DND-41 (cell line): ENCODE measurements around the gene C4A.

ENCODE experiments used
- ATAC-seq: fragments of 200-7000 bp; cut with Tn5 transposase; 3 replicates; pipeline ENCODE4 v1.9.1; 2021; ENCODE audit warnings: low read depth; ENCODE audit not compliant: insufficient read depth
- DNase-seq: peaks from one replicate; pipeline ENCODE4 v3.0.0-alpha.2; 2020
- H2AFZ ChIP-seq: 2 replicates; pipeline ENCODE4 v1.6.0; 2012; ENCODE audit warnings: low read depth, low read length
- H3K27ac ChIP-seq: 2 replicates; pipeline ENCODE4 v1.5.1; 2012; ENCODE audit warnings: low read length, inconsistent platforms
- H3K27me3 ChIP-seq: fragments of 200-600 bp; sonication (generic); 2 replicates; pipeline ENCODE4 v1.6.0; 2012; ENCODE audit warnings: low read length, mild to moderate bottlenecking, inconsistent platforms; ENCODE audit not compliant: insufficient read depth, poor library complexity
- H3K36me3 ChIP-seq: 2 replicates; pipeline ENCODE4 v1.5.1; 2012; ENCODE audit warnings: low read length, inconsistent platforms; ENCODE audit not compliant: insufficient read depth
- H3K4me1 ChIP-seq: 2 replicates; pipeline ENCODE4 v1.5.1; 2012; ENCODE audit warnings: mild to moderate bottlenecking, low read length; ENCODE audit not compliant: insufficient read depth
- H3K4me2 ChIP-seq: 2 replicates; pipeline ENCODE4 v1.6.0; 2012; ENCODE audit warnings: mild to moderate bottlenecking, moderate library complexity, low read length, inconsistent platforms; ENCODE audit not compliant: insufficient read depth
- H3K4me3 ChIP-seq, 2 experiments: fragments of 200-600 bp in 1 of 2; shearing (Covaris generic) in 1 of 2; 2 replicates each; pipeline ENCODE4 v1.5.1; 2012 to 2016; ENCODE audit warnings: inconsistent platforms in 2 of 2, low read length in 2 of 2, mild to moderate bottlenecking in 2 of 2, low read depth in 1 of 2, moderate library complexity in 1 of 2
- H3K79me2 ChIP-seq: 2 replicates; pipeline ENCODE4 v1.6.0; 2012; ENCODE audit warnings: low read length, inconsistent platforms; ENCODE audit not compliant: insufficient read depth
- H3K9ac ChIP-seq: 2 replicates; pipeline ENCODE4 v1.6.0; 2012; ENCODE audit warnings: low read depth, mild to moderate bottlenecking, inconsistent platforms, low read length, moderate library complexity
- H3K9me3 ChIP-seq: 2 replicates; pipeline ENCODE4 v1.5.1; 2012; ENCODE audit warnings: low read length, moderate library complexity, mild to moderate bottlenecking, inconsistent platforms; ENCODE audit not compliant: insufficient read depth, severe bottlenecking
- H4K20me1 ChIP-seq: 2 replicates; pipeline ENCODE4 v1.6.0; 2012; ENCODE audit warnings: low read length; ENCODE audit not compliant: insufficient read depth
- EZH2 ChIP-seq: IDR thresholded peaks from 3 replicates; pipeline ENCODE4 v1.6.1; 2012; ENCODE audit warnings: borderline replicate concordance, low read depth, mild to moderate bottlenecking, moderate library complexity, low read length, inconsistent platforms; ENCODE audit not compliant: severe bottlenecking
- TF ChIP-seq, protein P1 (sequence below): IDR thresholded peaks from 2 replicates; pipeline ENCODE4 v1.5.1; 2012; ENCODE audit warnings: borderline replicate concordance, low read length, moderate library complexity, mild to moderate bottlenecking; ENCODE audit not compliant: poor library complexity, severe bottlenecking; ENCODE audit errors: extremely low read depth

The C4A gene

DNA sequence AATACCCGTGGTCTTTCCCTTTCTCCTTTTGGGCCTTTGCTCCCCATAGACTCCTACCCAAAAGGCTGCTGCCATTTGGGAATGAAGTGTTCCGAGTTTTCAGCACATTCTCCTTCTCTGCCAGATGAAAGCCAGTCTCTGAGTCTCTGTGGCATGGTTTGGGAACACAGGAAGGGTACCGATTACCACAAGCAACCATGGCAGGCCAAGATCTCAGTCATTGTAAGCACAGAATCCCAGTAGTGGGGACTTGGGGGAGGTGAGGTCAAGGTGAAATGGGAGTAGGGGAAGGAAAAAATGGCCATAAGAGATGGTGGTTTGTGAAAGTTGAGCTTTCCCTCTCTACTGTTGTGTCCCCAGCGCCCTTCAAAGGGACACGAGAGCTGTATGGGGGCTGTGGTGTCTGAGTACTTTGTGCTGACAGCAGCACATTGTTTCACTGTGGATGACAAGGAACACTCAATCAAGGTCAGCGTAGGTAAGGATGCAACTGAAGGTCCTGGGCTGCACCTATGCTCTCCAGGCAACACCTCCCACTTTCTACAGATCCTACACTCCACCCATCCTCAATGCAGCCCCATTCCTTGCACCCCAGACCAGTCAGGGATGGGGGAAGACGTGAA is 31.8 kb upstream of the C4A start:
- Histone ChIP-seq H4K20me1 (no peaks in the 10 kb centered on the region; the same call in 1 of the 2 replicates), H3K36me3 (peaks cover 36% of the 10 kb centered on the region), H3K4me2 (no peak overlapping the region), H3K4me3 (no peak overlapping the region), H3K4me1 (no peaks in the 10 kb centered on the region), H3K9ac (no peak overlapping the region), H3K9me3 (no peaks in the 10 kb centered on the region), H3K27me3 (no peaks in the 10 kb centered on the region), H3K27ac (no peak overlapping the region), H3K79me2 (no peaks in the 10 kb centered on the region), H2AFZ (no peak overlapping the region)
- ATAC-seq = no peak
- TF ChIP-seq EZH2 = no peak
- no peak for DNase-seq

DNA sequence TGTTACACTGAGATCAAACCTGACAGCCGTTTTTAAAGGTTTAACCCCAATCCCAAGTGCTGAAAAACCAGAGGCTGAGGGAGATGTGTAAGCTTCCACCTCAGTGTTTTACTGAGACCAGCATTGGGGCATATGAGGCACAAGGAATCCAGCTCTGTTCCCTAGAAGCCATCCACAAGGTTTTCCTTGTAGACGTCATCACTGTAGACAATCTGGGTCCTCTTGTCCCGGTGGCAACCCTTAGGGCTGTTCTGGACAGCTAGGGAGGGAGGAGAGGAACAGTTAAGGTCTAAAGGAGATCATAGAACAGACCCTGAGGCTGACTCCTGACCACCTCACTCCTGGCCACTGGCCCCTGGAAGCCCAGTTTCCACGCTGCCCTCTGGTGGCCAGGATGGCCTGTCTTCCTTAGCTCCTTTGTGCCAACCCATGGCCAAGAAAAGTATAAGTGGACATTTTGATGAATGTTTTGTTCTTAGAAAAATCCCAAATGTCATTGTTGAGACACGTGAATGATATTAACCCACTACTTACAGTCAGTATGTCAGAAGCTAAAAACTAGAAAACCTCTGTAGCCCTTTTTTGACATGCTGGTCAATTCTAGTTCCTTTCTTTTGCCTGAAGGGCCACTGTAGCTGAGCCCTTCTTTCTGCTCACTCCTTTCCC is 29.6 kb upstream of the C4A start:
- no peaks in the 10 kb centered on the region for H3K27me3 ChIP-seq
- H3K9me3 ChIP-seq = no peaks in the 10 kb centered on the region
- TF ChIP-seq, protein P1, sequence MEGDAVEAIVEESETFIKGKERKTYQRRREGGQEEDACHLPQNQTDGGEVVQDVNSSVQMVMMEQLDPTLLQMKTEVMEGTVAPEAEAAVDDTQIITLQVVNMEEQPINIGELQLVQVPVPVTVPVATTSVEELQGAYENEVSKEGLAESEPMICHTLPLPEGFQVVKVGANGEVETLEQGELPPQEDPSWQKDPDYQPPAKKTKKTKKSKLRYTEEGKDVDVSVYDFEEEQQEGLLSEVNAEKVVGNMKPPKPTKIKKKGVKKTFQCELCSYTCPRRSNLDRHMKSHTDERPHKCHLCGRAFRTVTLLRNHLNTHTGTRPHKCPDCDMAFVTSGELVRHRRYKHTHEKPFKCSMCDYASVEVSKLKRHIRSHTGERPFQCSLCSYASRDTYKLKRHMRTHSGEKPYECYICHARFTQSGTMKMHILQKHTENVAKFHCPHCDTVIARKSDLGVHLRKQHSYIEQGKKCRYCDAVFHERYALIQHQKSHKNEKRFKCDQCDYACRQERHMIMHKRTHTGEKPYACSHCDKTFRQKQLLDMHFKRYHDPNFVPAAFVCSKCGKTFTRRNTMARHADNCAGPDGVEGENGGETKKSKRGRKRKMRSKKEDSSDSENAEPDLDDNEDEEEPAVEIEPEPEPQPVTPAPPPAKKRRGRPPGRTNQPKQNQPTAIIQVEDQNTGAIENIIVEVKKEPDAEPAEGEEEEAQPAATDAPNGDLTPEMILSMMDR = peak; percentile 75
- no peak for TF ChIP-seq EZH2
- H3K79me2 ChIP-seq = peaks cover 8% of the 10 kb centered on the region
- H3K4me1 ChIP-seq = peaks cover 8% of the 10 kb centered on the region; the same call in 1 of the 2 replicates
- no peak overlapping the region for H2AFZ ChIP-seq
- peaks cover 54% of the 10 kb centered on the region for H3K36me3 ChIP-seq
- no peak overlapping the region for H3K9ac ChIP-seq
- no peak for ATAC-seq
- no peak overlapping the region for H3K4me2 ChIP-seq
- no peaks in the 10 kb centered on the region for H4K20me1 ChIP-seq
- no peak overlapping the region for H3K27ac ChIP-seq
- no peak overlapping the region for H3K4me3 ChIP-seq
- no peak for DNase-seq

DNA sequence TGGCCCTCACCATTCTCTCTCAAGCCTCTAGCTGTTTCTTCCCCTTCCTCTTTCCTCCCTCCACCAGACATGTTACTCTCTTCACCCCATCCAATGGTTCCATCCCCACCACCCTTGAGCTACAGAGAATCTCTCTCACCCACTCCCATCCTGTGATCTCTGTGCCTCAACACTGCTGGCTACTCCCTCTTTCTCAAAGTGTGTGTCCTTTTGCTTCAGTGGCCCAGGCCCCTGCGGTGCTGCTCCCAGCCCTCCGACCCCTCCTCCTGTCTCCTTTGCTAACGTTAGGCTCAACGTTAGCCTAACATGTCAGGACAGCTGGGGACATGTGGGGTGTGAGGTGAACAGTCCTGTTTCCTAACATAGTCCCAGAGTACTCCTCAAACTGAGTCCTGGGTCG is 29.0 kb upstream of the C4A start:
- Histone ChIP-seq H3K4me1 (peaks cover 15% of the 10 kb centered on the region), H3K9me3 (no peaks in the 10 kb centered on the region), H3K4me3 (no peak overlapping the region), H3K27ac (no peak overlapping the region), H2AFZ (no peak overlapping the region), H3K9ac (no peak overlapping the region), H4K20me1 (no peaks in the 10 kb centered on the region), H3K79me2 (peaks cover 14% of the 10 kb centered on the region), H3K36me3 (peaks cover 54% of the 10 kb centered on the region), H3K27me3 (no peaks in the 10 kb centered on the region), H3K4me2 (no peak overlapping the region)
- TF ChIP-seq, protein P1 = no peak
- TF ChIP-seq EZH2 = no peak
- ATAC-seq = no peak
- no peak for DNase-seq

DNA sequence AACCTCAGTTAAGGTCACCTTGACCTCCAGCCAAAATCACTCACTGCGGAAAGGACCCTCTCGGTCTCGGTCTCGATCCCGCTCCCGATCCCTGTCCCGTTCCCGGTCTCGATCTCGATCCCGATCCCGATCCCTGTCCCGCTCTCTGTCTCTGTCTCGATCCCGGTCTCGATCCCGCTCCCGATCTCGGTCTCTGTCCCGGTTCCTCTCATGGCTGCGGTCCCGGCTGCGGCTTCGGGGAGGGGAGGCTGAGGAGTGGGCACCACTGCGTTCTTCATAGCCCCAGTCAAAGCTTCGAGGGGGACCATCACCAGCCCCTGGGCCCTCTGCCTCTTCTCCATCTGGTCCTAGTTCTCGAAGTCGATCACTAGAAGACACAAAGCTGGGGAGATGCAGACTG is 27.3 kb upstream of the C4A start:
- Histone ChIP-seq H3K27ac (no peak overlapping the region), H3K4me2 (no peak overlapping the region), H3K36me3 (peaks cover 54% of the 10 kb centered on the region), H3K4me1 (peaks cover 24% of the 10 kb centered on the region), H4K20me1 (no peaks in the 10 kb centered on the region), H2AFZ (no peak overlapping the region), H3K9me3 (no peaks in the 10 kb centered on the region), H3K4me3 (no peak overlapping the region), H3K79me2 (peaks cover 28% of the 10 kb centered on the region), H3K9ac (no peak overlapping the region), H3K27me3 (no peaks in the 10 kb centered on the region)
- DNase-seq (no peak), ATAC-seq (no peak)
- TF ChIP-seq EZH2 = no peak
- TF ChIP-seq, protein P1 = no peak
